ENCODE results near the gene SEC16B. TPM values are rescaled to one million over a fixed set of nuclear protein-coding genes. Genes with fewer than 3 reads are reported as not detected.

SEC16B gene
- total and polyA plus RNA-seq, 5 donors = 1.4 to 3.9 (median 2.9) TPM

DNA sequence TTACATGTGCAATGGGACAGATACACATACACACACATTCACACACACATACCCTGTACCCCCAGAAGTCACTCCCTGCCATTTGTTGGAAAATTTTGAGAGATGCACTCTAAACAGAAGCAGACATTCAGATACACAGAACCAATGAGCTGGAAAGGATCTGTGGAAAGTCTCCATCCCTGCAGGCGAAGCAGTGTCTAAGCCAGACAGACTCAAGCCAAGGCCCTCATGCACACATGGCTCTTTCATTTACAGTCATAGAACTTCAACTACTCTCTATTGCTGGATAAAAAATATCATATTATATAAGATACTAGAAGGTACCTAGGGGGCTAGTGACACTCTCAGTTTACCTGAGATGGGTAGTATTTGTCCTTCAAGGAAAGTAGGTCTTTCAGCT is 7.3 kb upstream of the SEC16B start:
- ATAC-seq (no peak), DNase-seq (no peak)
- 86% methylated on average over 1 of the region's 1 CpG for WGBS
- H3K9me3 ChIP-seq (ENCODE audit: control insufficient read depth, low read length) = no peaks in the 10 kb centered on the region
- intact Hi-C loops (cut with DNase I) = no loop called here
- H3K27ac ChIP-seq (ENCODE audit: low read length) = no peak overlapping the region
- no peaks in the 10 kb centered on the region for H3K4me1 ChIP-seq (ENCODE audit: control insufficient read depth, insufficient read depth, low read length)
- H3K4me3 ChIP-seq (ENCODE audit: low read length) = no peak overlapping the region
- H3K27me3 ChIP-seq (ENCODE audit: control insufficient read depth, insufficient read depth) = no peaks in the 10 kb centered on the region

DNA sequence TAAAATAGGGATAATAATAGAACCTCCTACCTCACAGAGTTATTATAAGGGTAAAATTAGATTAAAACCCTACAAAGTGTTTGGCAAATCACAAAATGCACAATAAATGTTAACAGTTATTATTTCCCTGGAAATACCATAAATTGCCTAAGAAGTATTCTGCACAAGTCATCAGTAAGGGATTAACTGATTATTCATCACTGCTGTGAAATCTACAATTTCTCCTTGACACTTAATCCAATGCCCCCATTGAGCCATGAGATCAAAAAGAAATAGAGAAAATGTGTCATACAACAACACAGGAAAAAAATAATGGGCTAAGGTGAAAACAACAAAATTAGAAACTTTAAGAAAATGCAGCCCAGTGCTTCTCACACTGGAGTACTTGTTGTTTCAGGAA is 6.7 kb upstream of the SEC16B start:
- Histone ChIP-seq H3K4me1 (ENCODE audit: control insufficient read depth, insufficient read depth, low read length) (no peaks in the 10 kb centered on the region), H3K4me3 (ENCODE audit: low read length) (no peak overlapping the region), H3K27ac (ENCODE audit: low read length) (no peak overlapping the region), H3K27me3 (ENCODE audit: control insufficient read depth, insufficient read depth) (no peaks in the 10 kb centered on the region), H3K9me3 (ENCODE audit: control insufficient read depth, low read length) (no peaks in the 10 kb centered on the region)
- intact Hi-C loops (cut with DNase I) = no loop called here
- DNase-seq (no peak), ATAC-seq (no peak)

DNA sequence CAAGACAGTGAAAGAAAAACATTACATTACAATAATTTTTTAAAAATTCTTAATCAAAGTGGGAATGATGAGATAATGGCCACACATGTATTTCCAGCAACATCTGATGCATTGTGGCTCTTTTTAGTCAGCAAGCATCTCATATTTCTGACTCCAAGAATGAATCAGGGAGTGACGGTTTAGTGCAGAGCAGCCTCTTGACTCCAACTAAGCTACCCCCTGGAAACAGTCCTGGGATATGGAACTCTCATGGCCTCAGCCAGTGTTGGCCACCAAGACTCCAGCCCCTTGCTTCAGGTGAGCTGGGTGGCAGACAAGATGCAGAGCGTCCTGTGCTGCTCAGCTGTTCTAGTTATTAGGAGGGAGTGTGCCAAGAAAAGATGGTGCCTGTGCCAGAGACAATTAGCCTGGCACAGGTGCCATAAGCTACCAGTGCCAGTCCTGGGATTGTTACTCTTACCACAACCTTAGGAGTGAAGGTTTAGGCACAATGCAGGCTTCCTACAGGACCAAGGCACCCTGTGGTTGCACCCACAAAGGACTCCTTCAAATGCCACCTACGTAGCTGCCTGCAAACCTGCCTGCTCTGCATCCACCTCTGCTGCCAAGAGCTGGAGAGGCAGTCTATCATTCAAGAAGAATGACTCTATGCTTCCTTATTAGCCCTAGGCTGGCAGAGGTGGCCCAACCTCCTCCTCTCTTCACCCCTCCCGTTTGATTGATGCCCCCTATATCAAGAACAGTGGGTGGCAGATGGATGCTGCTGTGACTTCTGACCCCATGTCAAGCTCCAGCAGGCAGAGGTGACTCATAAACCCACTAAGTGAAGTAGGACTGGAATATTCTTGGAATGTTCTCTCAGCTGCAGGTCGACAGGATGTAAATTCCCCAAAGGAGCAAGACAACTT is 6.0 kb upstream of the SEC16B start:
- intact Hi-C loops (cut with DNase I) = no loop called here
- peak in 1 of 2 donors; percentile 19 for ATAC-seq

DNA sequence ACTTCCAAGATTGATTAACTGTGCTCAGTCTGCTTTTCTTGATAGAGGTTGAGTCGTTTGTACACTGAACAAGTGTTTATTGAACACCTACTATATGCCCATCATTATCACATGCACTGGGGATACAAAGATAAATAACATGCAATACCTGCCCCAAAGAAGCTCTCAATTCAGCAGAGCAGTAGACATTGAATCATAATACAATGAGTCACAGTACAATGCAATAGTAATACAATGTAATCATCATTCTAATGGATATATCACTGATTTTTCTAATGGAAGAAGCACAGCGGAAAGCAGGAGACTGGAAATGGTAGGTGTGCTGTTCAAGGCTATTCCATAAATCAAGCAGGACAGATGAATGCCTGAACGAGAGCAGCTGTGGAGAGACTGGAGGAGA is 3.7 kb upstream of the SEC16B start:
- Histone ChIP-seq H3K4me3 (ENCODE audit: low read length) (no peak overlapping the region), H3K27ac (ENCODE audit: low read length) (no peak overlapping the region), H3K9me3 (ENCODE audit: control insufficient read depth, low read length) (no peaks in the 10 kb centered on the region), H3K4me1 (ENCODE audit: control insufficient read depth, insufficient read depth, low read length) (no peaks in the 10 kb centered on the region), H3K27me3 (ENCODE audit: control insufficient read depth, insufficient read depth) (no peaks in the 10 kb centered on the region)
- no peak for DNase-seq
- ATAC-seq = no peak
- 82% methylated on average over 3 of the region's 3 CpGs for WGBS
- intact Hi-C loops (cut with DNase I) = no loop called here

More for the DNA sequence above, 6.0 kb upstream of the SEC16B start:
- Histone ChIP-seq H3K4me3 (ENCODE audit: low read length) (no peak overlapping the region), H3K27ac (ENCODE audit: low read length) (no peak overlapping the region), H3K27me3 (ENCODE audit: control insufficient read depth, insufficient read depth) (no peaks in the 10 kb centered on the region), H3K9me3 (ENCODE audit: control insufficient read depth, low read length) (no peaks in the 10 kb centered on the region), H3K4me1 (ENCODE audit: control insufficient read depth, insufficient read depth, low read length) (no peaks in the 10 kb centered on the region)
- WGBS = 76% methylated on average over 5 of the region's 5 CpGs
- DNase-seq = no peak

DNA sequence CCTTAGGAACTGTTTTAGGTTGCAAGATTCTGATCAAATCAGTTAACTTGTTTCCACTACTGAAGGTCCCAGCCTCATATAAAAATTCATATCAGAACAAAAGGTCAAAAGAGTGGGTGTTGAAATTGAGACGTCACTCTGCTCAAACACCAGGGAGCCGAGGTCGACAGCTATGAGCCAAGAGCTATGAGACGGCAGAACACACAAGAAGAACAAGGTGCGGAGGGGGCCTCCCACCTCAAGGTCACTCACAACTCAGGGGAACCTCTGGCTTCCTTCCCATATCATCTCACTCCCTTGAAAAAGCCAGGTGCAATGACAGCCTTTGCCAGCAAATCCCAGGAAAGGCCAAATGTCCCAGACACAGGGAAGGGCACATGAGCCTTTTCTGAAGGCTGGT is 749 bp downstream of the SEC16B start:
- no peak overlapping the region for H3K27ac ChIP-seq (ENCODE audit: low read length)
- no peak for DNase-seq
- H3K27me3 ChIP-seq (ENCODE audit: control insufficient read depth, insufficient read depth) = no peaks in the 10 kb centered on the region
- no peak overlapping the region for H3K4me3 ChIP-seq (ENCODE audit: low read length)
- WGBS = 58% methylated on average over 5 of the region's 5 CpGs
- H3K9me3 ChIP-seq (ENCODE audit: control insufficient read depth, low read length) = no peaks in the 10 kb centered on the region
- intact Hi-C loops (cut with DNase I) = loop anchor here in 1 of 4 donors (2.0 kb wide), 1 partner anchor 26 kb away; no protein-coding TSS in a partner anchor
- peak; percentile 62 to 69 for ATAC-seq
- H3K4me1 ChIP-seq (ENCODE audit: control insufficient read depth, insufficient read depth, low read length) = no peaks in the 10 kb centered on the region

DNA sequence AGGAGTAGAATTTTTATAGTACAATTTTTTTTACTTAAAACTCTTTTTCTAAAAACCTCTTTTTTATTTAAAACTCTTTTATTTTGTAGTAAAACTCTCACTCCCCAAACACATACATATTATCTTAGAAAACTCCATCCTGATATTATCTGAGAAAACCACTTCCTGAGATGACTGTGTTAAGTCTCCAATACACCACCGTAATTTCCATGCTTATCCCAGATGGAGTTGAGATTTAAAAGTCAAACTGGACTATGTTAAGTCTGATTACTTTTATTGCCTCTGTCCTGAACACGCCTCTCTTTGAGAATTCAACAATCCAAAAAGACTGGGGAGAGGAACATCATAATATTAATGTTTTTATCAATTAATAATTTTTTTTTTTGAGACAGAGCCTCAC is 3.7 kb downstream of the SEC16B start:
- Histone ChIP-seq H3K4me1 (ENCODE audit: control insufficient read depth, insufficient read depth, low read length) (no peaks in the 10 kb centered on the region), H3K27ac (ENCODE audit: low read length) (no peak overlapping the region), H3K4me3 (ENCODE audit: low read length) (no peak overlapping the region), H3K27me3 (ENCODE audit: control insufficient read depth, insufficient read depth) (no peaks in the 10 kb centered on the region), H3K9me3 (ENCODE audit: control insufficient read depth, low read length) (no peaks in the 10 kb centered on the region)
- WGBS = 68% methylated on average over 2 of the region's 2 CpGs
- DNase-seq (no peak), ATAC-seq (no peak)
- intact Hi-C loops (cut with DNase I) = no loop called here

DNA sequence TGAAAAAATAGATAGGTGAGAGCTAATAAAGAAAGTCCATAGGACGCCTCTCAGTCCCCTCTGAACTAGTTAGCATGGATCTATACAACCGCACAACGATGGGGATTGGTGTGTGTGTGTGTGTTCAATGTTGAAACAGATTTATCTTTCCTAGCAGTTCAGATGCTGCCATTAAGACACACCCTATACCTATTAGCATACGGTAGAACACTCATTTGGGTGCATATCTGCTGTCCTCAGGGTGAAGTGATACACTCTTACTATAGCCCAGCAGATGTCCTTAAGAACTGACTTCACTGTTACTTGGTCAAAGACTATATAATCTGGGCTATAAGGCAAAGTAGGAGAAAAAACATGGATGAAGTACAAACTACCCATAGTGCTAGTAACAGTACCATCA is 4.6 kb downstream of the SEC16B start:
- no peak overlapping the region for H3K27ac ChIP-seq (ENCODE audit: low read length)
- intact Hi-C loops (cut with DNase I) = no loop called here
- H3K4me1 ChIP-seq (ENCODE audit: control insufficient read depth, insufficient read depth, low read length) = no peaks in the 10 kb centered on the region
- DNase-seq = no peak
- no peak overlapping the region for H3K4me3 ChIP-seq (ENCODE audit: low read length)
- no peak for ATAC-seq
- H3K9me3 ChIP-seq (ENCODE audit: control insufficient read depth, low read length) = no peaks in the 10 kb centered on the region
- H3K27me3 ChIP-seq (ENCODE audit: control insufficient read depth, insufficient read depth) = no peaks in the 10 kb centered on the region
- WGBS = 94% methylated on average over 4 of the region's 4 CpGs

DNA sequence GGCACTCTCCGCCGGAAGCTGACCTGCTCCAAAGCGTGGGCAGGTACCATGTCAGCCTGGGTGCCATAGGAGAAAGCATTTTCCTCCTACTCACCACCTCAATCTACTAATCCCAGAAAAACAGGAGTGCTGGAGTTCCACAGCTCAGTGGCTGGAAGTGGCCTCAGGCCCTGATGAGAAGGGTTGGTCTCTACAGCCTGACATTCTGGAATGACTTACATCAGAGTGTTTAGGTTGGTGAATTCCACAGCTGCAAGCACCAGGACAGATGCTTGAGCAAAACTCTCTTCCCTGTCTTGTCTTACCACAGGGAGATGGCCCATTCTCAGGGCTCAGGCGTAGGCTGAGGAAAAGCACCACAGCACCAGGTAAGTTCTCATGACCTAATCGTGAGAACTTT is 5.5 kb downstream of the SEC16B start:
- no peak overlapping the region for H3K4me3 ChIP-seq (ENCODE audit: low read length)
- WGBS = 83% methylated on average over 5 of the region's 5 CpGs
- intact Hi-C loops (cut with DNase I) = no loop called here
- ATAC-seq (no peak), DNase-seq (no peak)
- no peaks in the 10 kb centered on the region for H3K27me3 ChIP-seq (ENCODE audit: control insufficient read depth, insufficient read depth)
- no peaks in the 10 kb centered on the region for H3K4me1 ChIP-seq (ENCODE audit: control insufficient read depth, insufficient read depth, low read length)
- H3K27ac ChIP-seq (ENCODE audit: low read length) = no peak overlapping the region
- H3K9me3 ChIP-seq (ENCODE audit: control insufficient read depth, low read length) = no peaks in the 10 kb centered on the region

DNA sequence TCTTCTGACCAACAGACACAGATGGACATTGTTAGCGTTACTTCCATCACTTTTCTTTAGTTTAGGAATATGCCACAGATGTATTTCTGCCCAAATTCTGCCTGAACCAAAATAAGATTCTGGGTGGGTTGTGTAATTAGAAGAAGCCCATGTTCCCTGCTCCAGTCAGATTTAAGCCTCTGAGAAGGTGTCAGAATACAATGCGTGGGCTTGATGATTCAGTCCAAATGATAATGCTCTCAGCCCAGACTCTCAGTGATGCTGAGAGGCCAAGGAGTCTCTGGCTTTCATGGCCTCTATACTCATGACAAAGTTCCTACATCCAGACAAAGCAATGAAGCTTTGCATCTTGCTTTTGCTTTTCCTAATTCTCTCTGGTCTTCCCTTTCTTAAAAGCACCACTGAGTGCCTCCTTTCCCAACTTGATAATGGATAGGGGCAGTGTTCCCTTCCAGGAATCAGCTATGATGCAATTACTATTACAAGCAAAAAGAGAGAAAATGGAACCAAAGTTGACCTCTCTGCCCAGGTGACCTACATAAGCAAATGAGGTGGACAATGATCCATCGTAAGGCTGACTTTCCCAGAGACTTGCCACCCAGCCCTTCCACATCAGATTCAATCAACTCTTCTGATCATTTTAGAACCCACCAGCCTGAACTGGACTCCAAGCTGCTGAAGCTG is 8.8 kb downstream of the SEC16B start:
- WGBS = 76% methylated on average over 3 of the region's 3 CpGs
- no peaks in the 10 kb centered on the region for H3K4me1 ChIP-seq (ENCODE audit: control insufficient read depth, insufficient read depth, low read length)
- DNase-seq (no peak), ATAC-seq (no peak)
- no peaks in the 10 kb centered on the region for H3K9me3 ChIP-seq (ENCODE audit: control insufficient read depth, low read length)
- intact Hi-C loops (cut with DNase I) = no loop called here
- no peaks in the 10 kb centered on the region for H3K27me3 ChIP-seq (ENCODE audit: control insufficient read depth, insufficient read depth)
- no peak overlapping the region for H3K27ac ChIP-seq (ENCODE audit: low read length)
- H3K4me3 ChIP-seq (ENCODE audit: low read length) = no peak overlapping the region

DNA sequence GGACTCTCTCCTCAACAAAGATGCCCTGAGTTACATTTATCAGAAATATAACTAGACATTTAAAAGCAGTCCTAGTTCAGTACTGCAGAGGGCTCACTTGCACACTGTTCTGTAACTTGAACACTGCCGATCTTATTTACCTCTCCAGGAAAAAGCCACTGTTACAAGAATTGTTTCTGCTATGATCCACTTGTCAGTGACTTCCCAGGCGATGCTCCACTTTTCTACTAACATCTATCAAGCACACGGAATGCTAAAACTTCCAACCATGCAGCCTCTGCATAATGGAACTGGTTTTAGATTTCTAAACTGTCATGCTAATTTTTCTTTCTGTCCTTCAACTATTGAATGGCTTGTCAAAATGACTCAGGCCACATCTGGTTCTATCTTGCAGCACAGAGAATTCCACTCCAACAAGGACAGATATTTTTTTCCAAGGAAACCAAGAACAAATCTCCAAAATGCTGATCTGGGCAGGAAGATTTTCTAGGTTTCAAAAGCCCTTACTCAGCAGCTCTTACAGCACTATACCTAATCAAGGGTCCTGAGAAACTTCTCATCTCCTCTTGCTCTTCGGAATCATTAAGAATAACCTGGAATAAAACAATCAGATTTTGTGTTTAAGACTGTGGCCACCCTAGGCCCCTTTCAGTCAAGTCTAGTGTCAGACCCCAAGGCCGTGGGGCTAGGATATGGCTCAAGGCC is 9.9 kb downstream of the SEC16B start:
- WGBS = 63% methylated on average over 5 of the region's 5 CpGs
- Histone ChIP-seq H3K27me3 (ENCODE audit: control insufficient read depth, insufficient read depth) (no peaks in the 10 kb centered on the region), H3K4me3 (ENCODE audit: low read length) (no peak overlapping the region), H3K27ac (ENCODE audit: low read length) (no peak overlapping the region), H3K4me1 (ENCODE audit: control insufficient read depth, insufficient read depth, low read length) (no peaks in the 10 kb centered on the region), H3K9me3 (ENCODE audit: control insufficient read depth, low read length) (no peaks in the 10 kb centered on the region)
- DNase-seq (no peak), ATAC-seq (peak; percentile 45 to 48)
- intact Hi-C loops (cut with DNase I) = loop anchor here in 1 of 4 donors (10.0 kb wide), 1 partner anchor 325 kb away; no protein-coding TSS in a partner anchor

DNA sequence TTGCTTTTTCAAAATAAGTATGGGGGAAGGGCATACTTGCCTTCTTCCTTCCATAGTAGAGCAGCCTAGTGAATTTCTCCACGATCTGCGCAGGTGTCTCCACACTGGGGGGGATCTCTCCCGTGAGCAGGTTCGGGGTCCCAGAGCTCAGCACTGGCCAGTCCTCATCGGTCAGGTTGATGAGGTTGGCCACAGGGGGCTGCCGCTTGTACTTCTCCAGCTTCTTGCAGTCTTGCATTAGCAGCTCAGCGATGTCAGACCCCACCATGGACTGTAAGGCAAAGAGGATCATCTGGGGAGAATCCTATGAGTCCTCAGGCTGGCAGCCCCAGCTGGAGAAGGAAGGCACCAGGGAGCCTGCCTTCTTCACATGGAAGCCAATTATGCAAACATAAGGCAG is 11.8 kb downstream of the SEC16B start:
- no peaks in the 10 kb centered on the region for H3K9me3 ChIP-seq (ENCODE audit: control insufficient read depth, low read length)
- ATAC-seq (peak in 1 of 2 donors; percentile 31), DNase-seq (no peak)
- 94% methylated on average over 7 of the region's 7 CpGs for WGBS
- H3K27me3 ChIP-seq (ENCODE audit: control insufficient read depth, insufficient read depth) = no peaks in the 10 kb centered on the region
- intact Hi-C loops (cut with DNase I) = loop anchor here in 1 of 4 donors (10.0 kb wide), 1 partner anchor 327 kb away; no protein-coding TSS in a partner anchor
- no peak overlapping the region for H3K27ac ChIP-seq (ENCODE audit: low read length)
- no peak overlapping the region for H3K4me3 ChIP-seq (ENCODE audit: low read length)
- no peaks in the 10 kb centered on the region for H3K4me1 ChIP-seq (ENCODE audit: control insufficient read depth, insufficient read depth, low read length)

Measured in right cardiac atrium (tissue), 5 donors.